Keratinocyte (primary cell): ENCODE measurements around the gene CNPY2.

Experiments
- EZH2 ChIP-seq: IDR thresholded peaks from one replicate; pipeline ENCODE4 v1.6.1; 2012; ENCODE audit warnings: inconsistent platforms, mild to moderate bottlenecking, low read length, moderate library complexity
- TF ChIP-seq, protein P1 (sequence below), 3 experiments: IDR thresholded peaks in 1 of 3; conservative IDR thresholded peaks in 1 of 3; optimal IDR thresholded peaks in 1 of 3; 2 replicates in 2 of 3; 3 replicates in 1 of 3; pipeline versions ENCODE3 to v1.5.1; 2011; ENCODE audit warnings: low read length in 3 of 3, mild to moderate bottlenecking in 3 of 3, moderate library complexity in 2 of 3, control low read depth in 1 of 3, inconsistent platforms in 1 of 3; ENCODE audit not compliant: insufficient read depth in 2 of 3; ENCODE audit errors: extremely low read depth in 1 of 3

GRCh38 chr12:56274299-56274698, 41.5 kb downstream of the CNPY2 start:
- no peak for TF ChIP-seq EZH2
- TF ChIP-seq, protein P1, sequence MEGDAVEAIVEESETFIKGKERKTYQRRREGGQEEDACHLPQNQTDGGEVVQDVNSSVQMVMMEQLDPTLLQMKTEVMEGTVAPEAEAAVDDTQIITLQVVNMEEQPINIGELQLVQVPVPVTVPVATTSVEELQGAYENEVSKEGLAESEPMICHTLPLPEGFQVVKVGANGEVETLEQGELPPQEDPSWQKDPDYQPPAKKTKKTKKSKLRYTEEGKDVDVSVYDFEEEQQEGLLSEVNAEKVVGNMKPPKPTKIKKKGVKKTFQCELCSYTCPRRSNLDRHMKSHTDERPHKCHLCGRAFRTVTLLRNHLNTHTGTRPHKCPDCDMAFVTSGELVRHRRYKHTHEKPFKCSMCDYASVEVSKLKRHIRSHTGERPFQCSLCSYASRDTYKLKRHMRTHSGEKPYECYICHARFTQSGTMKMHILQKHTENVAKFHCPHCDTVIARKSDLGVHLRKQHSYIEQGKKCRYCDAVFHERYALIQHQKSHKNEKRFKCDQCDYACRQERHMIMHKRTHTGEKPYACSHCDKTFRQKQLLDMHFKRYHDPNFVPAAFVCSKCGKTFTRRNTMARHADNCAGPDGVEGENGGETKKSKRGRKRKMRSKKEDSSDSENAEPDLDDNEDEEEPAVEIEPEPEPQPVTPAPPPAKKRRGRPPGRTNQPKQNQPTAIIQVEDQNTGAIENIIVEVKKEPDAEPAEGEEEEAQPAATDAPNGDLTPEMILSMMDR (optimal IDR thresholded peaks at IDR 0.05 in 1 of 3, IDR thresholded peaks at IDR 0.05 in 1 of 3, conservative IDR thresholded peaks at IDR 0.05 in 1 of 3; ENCODE audit: extremely low read depth in 1 of 3, insufficient read depth in 2 of 3, low read length in 3 of 3): no peak
